CD14-positive monocyte (primary cell): Measurements from ENCODE around the gene C3orf33. TPM values are rescaled to one million over a fixed set of nuclear protein-coding genes. Genes with fewer than 3 reads are reported as not detected.

Source experiments
- DNase-seq, 3 donors: peaks; one replicate each; pipeline ENCODE4 v3.0.0-alpha.2; 2011 to 2022
- H2AFZ ChIP-seq: 2 replicates; pipeline ENCODE4 v1.6.0; 2012; ENCODE audit warnings: mild to moderate bottlenecking, low read depth, low read length, inconsistent platforms; ENCODE audit not compliant: insufficient read depth, poor library complexity, severe bottlenecking
- H3K27ac ChIP-seq, 2 donors: 1 replicate in 1 of 2; 2 replicates in 1 of 2; pipeline ENCODE4 v1.5.1; 2012 to 2013; ENCODE audit warnings: low read length in 2 of 2, control low read depth in 1 of 2, inconsistent platforms in 1 of 2, low read depth in 1 of 2, mild to moderate bottlenecking in 1 of 2
- H3K27me3 ChIP-seq, 2 donors: one replicate each; pipeline versions ENCODE4 v1.6.0 to v1.6.1; 2011 to 2013; ENCODE audit warnings: low read length in 2 of 2; ENCODE audit not compliant: control insufficient read depth in 2 of 2, insufficient read depth in 2 of 2
- H3K36me3 ChIP-seq, 2 donors: replicated peaks in 1 of 2; 1 replicate in 1 of 2; 2 replicates in 1 of 2; pipeline versions ENCODE4 v1.5.1 to v1.6.1; 2012 to 2013; ENCODE audit warnings: low read length in 2 of 2, control low read depth in 1 of 2, inconsistent platforms in 1 of 2, mild to moderate bottlenecking in 1 of 2; ENCODE audit not compliant: insufficient read depth in 2 of 2, control insufficient read depth in 1 of 2
- H3K4me1 ChIP-seq, 2 donors: 1 replicate in 1 of 2; 2 replicates in 1 of 2; pipeline versions ENCODE4 v1.5.1 to v1.6.1; 2012 to 2013; ENCODE audit warnings: low read length in 2 of 2, control low read depth in 1 of 2, inconsistent platforms in 1 of 2, mild to moderate bottlenecking in 1 of 2, moderate library complexity in 1 of 2; ENCODE audit not compliant: insufficient read depth in 2 of 2, control insufficient read depth in 1 of 2
- H3K4me2 ChIP-seq: replicated peaks from 2 replicates; pipeline ENCODE3; 2012; ENCODE audit warnings: low read length, moderate library complexity, mild to moderate bottlenecking; ENCODE audit not compliant: poor library complexity, severe bottlenecking; ENCODE audit errors: extremely low read depth
- H3K4me3 ChIP-seq, 3 experiments: fragments of 200-600 bp in 1 of 3; sonication (generic) in 1 of 3; replicated peaks in 1 of 3; 1 replicate in 2 of 3; 2 replicates in 1 of 3; pipeline ENCODE4 v1.5.1; 2011 to 2013; ENCODE audit warnings: low read length in 3 of 3, mild to moderate bottlenecking in 3 of 3, control low read depth in 2 of 3, low read depth in 2 of 3, inconsistent platforms in 1 of 3, moderate library complexity in 1 of 3
- H3K79me2 ChIP-seq: 2 replicates; pipeline ENCODE4 v1.6.0; 2012; ENCODE audit warnings: mild to moderate bottlenecking, control low read depth, inconsistent platforms, low read length, moderate library complexity; ENCODE audit not compliant: insufficient read depth
- H3K9ac ChIP-seq: 2 replicates; pipeline ENCODE4 v1.6.0; 2017; ENCODE audit warnings: low read length, mild to moderate bottlenecking; ENCODE audit not compliant: insufficient read depth, poor library complexity, severe bottlenecking
- H3K9me3 ChIP-seq, 2 donors: replicated peaks in 1 of 2; 1 replicate in 1 of 2; 2 replicates in 1 of 2; pipeline versions ENCODE4 v1.5.1 to v1.6.1; 2012 to 2013; ENCODE audit warnings: low read length in 2 of 2, control low read depth in 1 of 2; ENCODE audit not compliant: control insufficient read depth in 1 of 2, insufficient read depth in 1 of 2
- H4K20me1 ChIP-seq: 2 replicates; pipeline ENCODE4 v1.6.0; 2012; ENCODE audit warnings: mild to moderate bottlenecking, low read length, control low read depth, moderate library complexity; ENCODE audit not compliant: insufficient read depth
- H3K27ac Mint-ChIP-seq, 7 donors: one replicate each; pipeline ENCODE4 v1.8.0; 2020; ENCODE audit warnings: mild to moderate bottlenecking in 7 of 7, mixed read lengths in 7 of 7, moderate library complexity in 6 of 7, inconsistent platforms in 2 of 7
- H3K27me3 Mint-ChIP-seq, 3 donors: one replicate each; pipeline ENCODE4 v1.8.0; 2021 to 2022; ENCODE audit warnings: low read depth in 3 of 3, mild to moderate bottlenecking in 3 of 3, mixed read lengths in 3 of 3, moderate library complexity in 3 of 3, inconsistent platforms in 1 of 3
- H3K36me3 Mint-ChIP-seq, 2 donors: one replicate each; pipeline ENCODE4 v1.8.0; 2020; ENCODE audit warnings: mixed read lengths in 2 of 2, inconsistent platforms in 1 of 2, mild to moderate bottlenecking in 1 of 2
- H3K4me1 Mint-ChIP-seq: one replicate; pipeline ENCODE4 v1.8.0; 2020; ENCODE audit warnings: mild to moderate bottlenecking, mixed read lengths
- H3K4me3 Mint-ChIP-seq, 2 donors: one replicate each; pipeline ENCODE4 v1.8.0; 2020; ENCODE audit warnings: mild to moderate bottlenecking in 2 of 2, mixed read lengths in 2 of 2, moderate library complexity in 1 of 2
- H3K9me3 Mint-ChIP-seq, 7 donors: one replicate each; pipeline ENCODE4 v1.8.0; 2020 to 2022; ENCODE audit warnings: mixed read lengths in 7 of 7, mild to moderate bottlenecking in 6 of 7, moderate library complexity in 6 of 7, inconsistent platforms in 2 of 7
- CTCF ChIP-seq: fragments of 200-600 bp; IDR thresholded peaks from one replicate; pipeline ENCODE4 v1.8.0; 2022; ENCODE audit warnings: antibody characterized with exemption, mild to moderate bottlenecking
- WGBS: methylation state at CpG from one replicate; pipeline ENCODE4 v1.1.5; 2013; ENCODE audit warnings: missing lambda C conversion rate; ENCODE audit not compliant: insufficient coverage; 5-methylcytosine and 5-hydroxymethylcytosine counted together
- intact Hi-C, 2 donors: fragments of 100-400 bp; cut with micrococcal nuclease; formaldehyde crosslinking; loops; one replicate each; pipeline versions ENCODE4 v1.15.0 to v1.15.1; 2023
- polyA plus RNA-seq, 3 donors: library from polyadenylated mRNA; depleted of rRNA in 1 of 3; unstranded in 2 of 3; stranded (reverse) in 1 of 3; fragments of 300-500 nt in 2 of 3; fragments of >200 nt in 1 of 3; fragmentation: Illumina TruSeq in 2 of 3; gene quantifications; 1 replicate in 2 of 3; 2 replicates in 1 of 3; pipeline ENCODE4 v1.2.3, GENCODE V29; 2012 to 2021

C3orf33 gene
- polyA plus RNA-seq, 3 donors, result 0.34 to 0.97 (median 0.49) TPM

GRCh38 chr3:155792532-155792931 is 13.5 kb downstream of the C3orf33 start:
- no peak overlapping the region for H3K4me3 Mint-ChIP-seq
- no peaks in the 10 kb centered on the region for H3K27me3 ChIP-seq
- no peaks in the 10 kb centered on the region for H4K20me1 ChIP-seq
- H3K9me3 ChIP-seq, result peaks cover 0 to 3% of the 10 kb centered on the region in 2 donors
- WGBS, result no CpG with 5 or more reads among the region's 1 CpG
- intact Hi-C loops, result no loop called here
- H3K79me2 ChIP-seq, result no peaks in the 10 kb centered on the region
- H3K27me3 Mint-ChIP-seq, result peaks cover 0 to 1% (median 1%) of the 10 kb centered on the region in 3 donors
- no peak overlapping the region for H3K27ac Mint-ChIP-seq
- no peak overlapping the region for H3K4me3 ChIP-seq
- no peak overlapping the region for H3K9ac ChIP-seq
- no peak overlapping the region for H3K27ac ChIP-seq
- no peak for TF ChIP-seq CTCF
- H3K36me3 ChIP-seq, result no peaks in the 10 kb centered on the region
- H3K4me1 Mint-ChIP-seq, result peaks cover 7% of the 10 kb centered on the region
- no peak overlapping the region for H2AFZ ChIP-seq
- no peak for DNase-seq
- H3K36me3 Mint-ChIP-seq, result peaks cover 1 to 14% of the 10 kb centered on the region in 2 donors
- H3K4me2 ChIP-seq, result no peak overlapping the region
- no peaks in the 10 kb centered on the region for H3K4me1 ChIP-seq
- H3K9me3 Mint-ChIP-seq, result peaks cover 2 to 9% (median 7%) of the 10 kb centered on the region in 7 donors

- peaks cover 2 to 9% (median 5%) of the 10 kb centered on the region in 7 donors for H3K9me3 Mint-ChIP-seq
- H3K9me3 ChIP-seq, result peaks cover 0 to 3% of the 10 kb centered on the region in 2 donors
- intact Hi-C loops, result no loop called here
- H3K9ac ChIP-seq, result no peak overlapping the region
- H3K79me2 ChIP-seq, result no peaks in the 10 kb centered on the region
- no peak overlapping the region for H3K4me3 ChIP-seq
- peaks cover 0 to 1% (median 1%) of the 10 kb centered on the region in 3 donors for H3K27me3 Mint-ChIP-seq
- peaks cover 7% of the 10 kb centered on the region for H3K4me1 Mint-ChIP-seq
- H3K27ac Mint-ChIP-seq, result peak overlapping the region in 1 of 7 donors; percentile 55
- H4K20me1 ChIP-seq, result no peaks in the 10 kb centered on the region
- no peak overlapping the region for H2AFZ ChIP-seq
- H3K27ac ChIP-seq, result no peak overlapping the region
- peaks cover 1 to 7% of the 10 kb centered on the region in 2 donors for H3K36me3 Mint-ChIP-seq
- no peak overlapping the region for H3K4me3 Mint-ChIP-seq
- H3K4me1 ChIP-seq, result no peaks in the 10 kb centered on the region
- peak in 2 of 3 donors; percentile 3 to 8 for DNase-seq
- TF ChIP-seq CTCF, result no peak
- H3K4me2 ChIP-seq, result no peak overlapping the region
- H3K36me3 ChIP-seq, result no peaks in the 10 kb centered on the region
- 65% methylated on average over 2 of the region's 2 CpGs for WGBS
- no peaks in the 10 kb centered on the region for H3K27me3 ChIP-seq
Observed at GRCh38 chr3:155791190-155791589, 14.9 kb downstream of the C3orf33 start.
